Upper lobe of right lung (tissue), 1 donor: Measurements from ENCODE around the gene NR1I2. TPM values are rescaled to one million over a fixed set of nuclear protein-coding genes. Genes with fewer than 3 reads are reported as not detected.
A peak's percentile ranks its signal among the peaks of the same experiment; 100 is the strongest.

ENCODE experiments used
- ATAC-seq: fragments of 200-7000 bp; cut with Tn5 transposase; one replicate; pipeline ENCODE4 v1.9.1; 2020; ENCODE audit warnings: mild to moderate bottlenecking, moderate library complexity
- DNase-seq: peaks from one replicate; pipeline ENCODE4 v3.0.0-alpha.2; 2020
- H3K27ac ChIP-seq: fragments of 200-600 bp; one replicate; pipeline ENCODE4 v1.8.0; 2022
- H3K27me3 ChIP-seq: fragments of 200-600 bp; one replicate; pipeline ENCODE4 v1.8.0; 2022; ENCODE audit warnings: mild to moderate bottlenecking
- H3K36me3 ChIP-seq: fragments of 200-600 bp; one replicate; pipeline ENCODE4 v1.8.0; 2022
- H3K4me1 ChIP-seq: fragments of 200-600 bp; one replicate; pipeline ENCODE4 v1.8.0; 2022
- H3K4me3 ChIP-seq: fragments of 200-600 bp; one replicate; pipeline ENCODE4 v1.8.0; 2022; ENCODE audit warnings: mild to moderate bottlenecking
- H3K9me3 ChIP-seq: fragments of 200-600 bp; one replicate; pipeline ENCODE4 v1.8.0; 2022
- CTCF ChIP-seq: fragments of 200-600 bp; IDR thresholded peaks from one replicate; pipeline ENCODE4 v1.8.0; 2022; ENCODE audit warnings: antibody characterized with exemption
- intact Hi-C: fragments of 100-400 bp; cut with DNase I; formaldehyde crosslinking; loops from one replicate; pipeline ENCODE4 v1.11.0; 2022
- total RNA-seq: library from RNA; stranded (reverse); fragmentation: NEBNext Ultra II Directional; extraction: Animal tissue kit (Norgen Biotek cat#: 25700); gene quantifications from one replicate; pipeline ENCODE4 v1.2.1, GENCODE V29; 2021
- donor health status: DM: no; HTN: yes; CAD: no; lungs with severe emphysema.

NR1I2 gene
- total RNA-seq, 1 donor from 2014 or later: not detected

- DNase-seq (no peak), ATAC-seq (no peak)
- Histone ChIP-seq H3K9me3 (no peaks in the 10 kb centered on the region), H3K4me3 (no peak overlapping the region), H3K4me1 (no peaks in the 10 kb centered on the region), H3K36me3 (no peaks in the 10 kb centered on the region), H3K27ac (no peak overlapping the region), H3K27me3 (no peaks in the 10 kb centered on the region)
- TF ChIP-seq CTCF: no peak
- intact Hi-C loops: no loop called here
Measured at GRCh38 chr3:119812491-119813058, 30.7 kb downstream of the NR1I2 start.

DNA sequence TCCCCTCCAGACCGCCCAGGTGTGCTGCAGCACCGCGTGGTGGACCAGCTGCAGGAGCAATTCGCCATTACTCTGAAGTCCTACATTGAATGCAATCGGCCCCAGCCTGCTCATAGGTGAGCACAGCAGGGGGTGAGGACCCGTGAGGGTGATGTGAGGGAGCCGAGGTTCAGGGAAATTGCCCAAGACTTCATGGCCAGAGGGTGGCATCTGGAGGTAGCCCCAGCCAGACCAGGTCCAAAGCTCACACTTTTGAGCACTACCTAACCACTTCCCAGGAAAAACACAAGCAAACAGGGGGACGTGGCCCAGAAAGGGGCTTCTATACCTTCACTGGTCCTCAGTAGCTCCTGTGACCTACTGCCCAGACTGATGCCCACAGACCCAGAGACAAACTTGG lies 33.8 kb downstream of the NR1I2 start:
- H3K27ac ChIP-seq: no peak overlapping the region
- H3K9me3 ChIP-seq: no peaks in the 10 kb centered on the region
- ATAC-seq: no peak
- no peaks in the 10 kb centered on the region for H3K36me3 ChIP-seq
- no peak overlapping the region for H3K4me3 ChIP-seq
- intact Hi-C loops: no loop called here
- no peaks in the 10 kb centered on the region for H3K27me3 ChIP-seq
- H3K4me1 ChIP-seq: no peaks in the 10 kb centered on the region
- DNase-seq: no peak
- no peak for TF ChIP-seq CTCF

DNA sequence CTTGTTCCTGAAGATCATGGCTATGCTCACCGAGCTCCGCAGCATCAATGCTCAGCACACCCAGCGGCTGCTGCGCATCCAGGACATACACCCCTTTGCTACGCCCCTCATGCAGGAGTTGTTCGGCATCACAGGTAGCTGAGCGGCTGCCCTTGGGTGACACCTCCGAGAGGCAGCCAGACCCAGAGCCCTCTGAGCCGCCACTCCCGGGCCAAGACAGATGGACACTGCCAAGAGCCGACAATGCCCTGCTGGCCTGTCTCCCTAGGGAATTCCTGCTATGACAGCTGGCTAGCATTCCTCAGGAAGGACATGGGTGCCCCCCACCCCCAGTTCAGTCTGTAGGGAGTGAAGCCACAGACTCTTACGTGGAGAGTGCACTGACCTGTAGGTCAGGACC lies 35.2 kb downstream of the NR1I2 start:
- TF ChIP-seq CTCF: no peak
- no peak overlapping the region for H3K27ac ChIP-seq
- no peaks in the 10 kb centered on the region for H3K27me3 ChIP-seq
- H3K4me1 ChIP-seq: no peaks in the 10 kb centered on the region
- ATAC-seq (no peak), DNase-seq (no peak)
- no peaks in the 10 kb centered on the region for H3K9me3 ChIP-seq
- intact Hi-C loops: no loop called here
- no peak overlapping the region for H3K4me3 ChIP-seq
- no peaks in the 10 kb centered on the region for H3K36me3 ChIP-seq

DNA sequence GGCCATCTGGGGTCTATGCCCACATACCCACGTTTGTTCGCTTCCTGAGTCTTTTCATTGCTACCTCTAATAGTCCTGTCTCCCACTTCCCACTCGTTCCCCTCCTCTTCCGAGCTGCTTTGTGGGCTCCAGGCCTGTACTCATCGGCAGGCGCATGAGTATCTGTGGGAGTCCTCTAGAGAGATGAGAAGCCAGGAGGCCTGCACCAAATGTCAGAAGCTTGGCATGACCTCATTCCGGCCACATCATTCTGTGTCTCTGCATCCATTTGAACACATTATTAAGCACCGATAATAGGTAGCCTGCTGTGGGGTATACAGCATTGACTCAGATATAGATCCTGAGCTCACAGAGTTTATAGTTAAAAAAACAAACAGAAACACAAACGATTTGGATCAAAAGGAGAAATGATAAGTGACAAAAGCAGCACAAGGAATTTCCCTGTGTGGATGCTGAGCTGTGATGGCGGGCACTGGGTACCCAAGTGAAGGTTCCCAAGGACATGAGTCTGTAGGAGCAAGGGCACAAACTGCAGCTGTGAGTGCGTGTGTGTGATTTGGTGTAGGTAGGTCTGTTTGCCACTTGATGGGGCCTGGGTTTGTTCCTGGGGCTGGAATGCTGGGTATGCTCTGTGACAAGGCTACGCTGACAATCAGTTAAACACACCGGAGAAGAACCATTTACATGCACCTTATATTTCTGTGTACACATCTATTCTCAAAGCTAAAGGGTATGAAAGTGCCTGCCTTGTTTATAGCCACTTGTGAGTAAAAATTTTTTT lies 35.9 kb downstream of the NR1I2 start:
- Histone ChIP-seq H3K4me1 (no peaks in the 10 kb centered on the region), H3K27ac (no peak overlapping the region)

DNA sequence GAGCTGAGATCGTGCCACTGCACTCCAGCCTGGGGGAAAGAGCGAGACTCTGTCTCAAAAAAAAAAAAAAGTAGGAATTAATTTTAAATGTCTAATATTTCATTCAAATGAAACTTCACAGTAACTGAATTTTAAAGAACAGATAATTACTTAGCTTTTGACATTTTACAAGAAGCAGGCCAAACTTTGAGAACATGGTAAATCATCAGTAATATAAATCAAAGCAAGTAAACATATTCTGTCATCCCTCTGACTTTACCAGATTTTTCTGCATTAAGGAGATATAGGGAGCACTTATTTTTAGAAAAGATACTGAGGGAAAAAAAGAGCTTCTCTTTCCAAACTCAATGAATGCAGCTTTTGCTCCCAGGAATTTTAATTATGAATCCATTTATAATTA lies 37.0 kb downstream of the NR1I2 start:
- Histone ChIP-seq H3K4me3 (no peak overlapping the region), H3K36me3 (no peaks in the 10 kb centered on the region), H3K27me3 (no peaks in the 10 kb centered on the region), H3K9me3 (no peaks in the 10 kb centered on the region), H3K4me1 (no peaks in the 10 kb centered on the region), H3K27ac (no peak overlapping the region)
- DNase-seq (no peak), ATAC-seq (no peak)
- intact Hi-C loops: no loop called here
- TF ChIP-seq CTCF: no peak

More for the DNA sequence above, 35.9 kb downstream of the NR1I2 start:
- H3K9me3 ChIP-seq: no peaks in the 10 kb centered on the region
- peak; percentile 42 for ATAC-seq
- intact Hi-C loops: no loop called here
- no peak for TF ChIP-seq CTCF
- no peaks in the 10 kb centered on the region for H3K27me3 ChIP-seq
- no peak overlapping the region for H3K4me3 ChIP-seq
- DNase-seq: no peak
- H3K36me3 ChIP-seq: no peaks in the 10 kb centered on the region
